PC-9 (cell line): Measurements from ENCODE around the gene CLECL1.
"Not testable (repeated sequence)": the region's sequence is repeated elsewhere in the genome, so short reads cannot be mapped to it uniquely, and the experiment has no call there.

Source experiments
- EZH2 ChIP-seq: fragments of 200-600 bp; sonication (generic); IDR thresholded peaks from 2 replicates; pipeline ENCODE4 v1.8.0; 2017; ENCODE audit warnings: antibody characterized with exemption, low read depth
- TF ChIP-seq, protein P1 (sequence below): fragments of 200-600 bp; sonication (generic); conservative IDR thresholded peaks from 2 replicates; pipeline ENCODE4 v1.6.1; 2017; ENCODE audit warnings: mixed run types, antibody characterized with exemption, mild to moderate bottlenecking, moderate library complexity

DNA sequence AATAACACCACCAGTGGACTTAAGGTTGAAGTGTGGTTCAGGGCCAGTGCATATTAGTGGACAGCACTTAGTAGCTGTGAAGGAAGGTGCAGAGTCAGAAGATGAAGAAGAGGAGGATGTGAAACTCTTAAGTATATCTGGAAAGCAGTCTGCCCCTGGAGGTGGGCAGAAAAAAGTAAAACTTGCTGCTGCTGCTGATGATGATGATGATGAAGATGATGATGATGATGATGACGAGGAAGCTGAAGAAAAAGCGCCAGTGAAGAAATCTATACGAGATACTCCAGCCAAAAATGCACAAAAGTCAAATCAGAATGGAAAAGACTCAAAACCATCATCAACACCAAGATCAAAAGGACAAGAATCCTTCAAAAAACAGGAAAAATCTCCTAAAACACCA is 37.2 kb downstream of the CLECL1 start:
- TF ChIP-seq, protein P1, sequence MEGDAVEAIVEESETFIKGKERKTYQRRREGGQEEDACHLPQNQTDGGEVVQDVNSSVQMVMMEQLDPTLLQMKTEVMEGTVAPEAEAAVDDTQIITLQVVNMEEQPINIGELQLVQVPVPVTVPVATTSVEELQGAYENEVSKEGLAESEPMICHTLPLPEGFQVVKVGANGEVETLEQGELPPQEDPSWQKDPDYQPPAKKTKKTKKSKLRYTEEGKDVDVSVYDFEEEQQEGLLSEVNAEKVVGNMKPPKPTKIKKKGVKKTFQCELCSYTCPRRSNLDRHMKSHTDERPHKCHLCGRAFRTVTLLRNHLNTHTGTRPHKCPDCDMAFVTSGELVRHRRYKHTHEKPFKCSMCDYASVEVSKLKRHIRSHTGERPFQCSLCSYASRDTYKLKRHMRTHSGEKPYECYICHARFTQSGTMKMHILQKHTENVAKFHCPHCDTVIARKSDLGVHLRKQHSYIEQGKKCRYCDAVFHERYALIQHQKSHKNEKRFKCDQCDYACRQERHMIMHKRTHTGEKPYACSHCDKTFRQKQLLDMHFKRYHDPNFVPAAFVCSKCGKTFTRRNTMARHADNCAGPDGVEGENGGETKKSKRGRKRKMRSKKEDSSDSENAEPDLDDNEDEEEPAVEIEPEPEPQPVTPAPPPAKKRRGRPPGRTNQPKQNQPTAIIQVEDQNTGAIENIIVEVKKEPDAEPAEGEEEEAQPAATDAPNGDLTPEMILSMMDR = not testable (repeated sequence)
- not testable (repeated sequence) for TF ChIP-seq EZH2
